ENCODE data around the gene LMX1B. TPM values are rescaled to one million over a fixed set of nuclear protein-coding genes. Genes with fewer than 3 reads are reported as not detected.

LMX1B gene
- polyA plus RNA-seq, 1 donor from 2014 or later = not detected

DNA sequence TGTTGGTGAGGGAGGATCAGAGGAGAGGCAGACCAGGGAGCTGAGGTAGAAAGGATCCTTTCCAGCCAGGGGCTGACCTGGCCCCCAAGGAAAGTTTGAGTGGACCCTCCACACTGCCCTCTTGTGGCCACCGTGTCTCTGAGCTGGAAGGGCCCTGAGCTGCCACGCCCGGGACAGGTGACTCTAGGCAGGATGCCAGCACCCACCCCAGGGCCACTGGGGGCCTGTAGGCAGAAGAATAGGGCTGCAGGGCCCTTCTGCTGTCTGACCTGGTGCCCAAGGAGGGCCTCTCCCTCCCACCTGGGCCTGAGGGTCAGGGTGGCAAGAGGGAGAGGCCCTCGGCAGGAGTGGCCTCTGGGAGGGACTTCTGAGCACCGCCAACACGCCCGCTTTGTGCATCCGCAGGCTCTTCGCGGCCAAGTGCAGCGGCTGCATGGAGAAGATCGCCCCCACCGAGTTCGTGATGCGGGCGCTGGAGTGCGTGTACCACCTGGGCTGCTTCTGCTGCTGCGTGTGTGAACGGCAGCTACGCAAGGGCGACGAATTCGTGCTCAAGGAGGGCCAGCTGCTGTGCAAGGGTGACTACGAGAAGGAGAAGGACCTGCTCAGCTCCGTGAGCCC is 76.8 kb downstream of the LMX1B start:
- peaks cover 12% of the 10 kb centered on the region for H3K27me3 ChIP-seq (ENCODE audit: insufficient read depth, low read depth, low read length)
- no peaks in the 10 kb centered on the region for H3K79me2 ChIP-seq (replicated peaks; ENCODE audit: insufficient read depth, low read length)
- H3K4me2 ChIP-seq (ENCODE audit: low read length) = no peak overlapping the region
- no peaks in the 10 kb centered on the region for H4K20me1 ChIP-seq (ENCODE audit: insufficient read depth)
- TF ChIP-seq, protein P1, sequence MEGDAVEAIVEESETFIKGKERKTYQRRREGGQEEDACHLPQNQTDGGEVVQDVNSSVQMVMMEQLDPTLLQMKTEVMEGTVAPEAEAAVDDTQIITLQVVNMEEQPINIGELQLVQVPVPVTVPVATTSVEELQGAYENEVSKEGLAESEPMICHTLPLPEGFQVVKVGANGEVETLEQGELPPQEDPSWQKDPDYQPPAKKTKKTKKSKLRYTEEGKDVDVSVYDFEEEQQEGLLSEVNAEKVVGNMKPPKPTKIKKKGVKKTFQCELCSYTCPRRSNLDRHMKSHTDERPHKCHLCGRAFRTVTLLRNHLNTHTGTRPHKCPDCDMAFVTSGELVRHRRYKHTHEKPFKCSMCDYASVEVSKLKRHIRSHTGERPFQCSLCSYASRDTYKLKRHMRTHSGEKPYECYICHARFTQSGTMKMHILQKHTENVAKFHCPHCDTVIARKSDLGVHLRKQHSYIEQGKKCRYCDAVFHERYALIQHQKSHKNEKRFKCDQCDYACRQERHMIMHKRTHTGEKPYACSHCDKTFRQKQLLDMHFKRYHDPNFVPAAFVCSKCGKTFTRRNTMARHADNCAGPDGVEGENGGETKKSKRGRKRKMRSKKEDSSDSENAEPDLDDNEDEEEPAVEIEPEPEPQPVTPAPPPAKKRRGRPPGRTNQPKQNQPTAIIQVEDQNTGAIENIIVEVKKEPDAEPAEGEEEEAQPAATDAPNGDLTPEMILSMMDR (IDR thresholded peaks at IDR 0.05; ENCODE audit: poor library complexity, severe bottlenecking) = peak; percentile 35
- TF ChIP-seq EZH2 (IDR thresholded peaks at IDR 0.05; ENCODE audit: borderline replicate concordance, insufficient read depth, low read length, poor library complexity, severe bottlenecking) = no peak
- no peaks in the 10 kb centered on the region for H3K9me2 ChIP-seq (ENCODE audit: insufficient read depth, low read length)
- no peaks in the 10 kb centered on the region for H3K9me3 ChIP-seq (ENCODE audit: low read length)
- no peak overlapping the region for H3K9ac ChIP-seq (ENCODE audit: low read length)
- no peak overlapping the region for H2AFZ ChIP-seq (ENCODE audit: low read depth, low read length)
- no peak overlapping the region for H3K27ac ChIP-seq (ENCODE audit: low read length)
- H3K36me3 ChIP-seq (ENCODE audit: insufficient read depth, low read length) = no peaks in the 10 kb centered on the region
- no peaks in the 10 kb centered on the region for H3F3A ChIP-seq (ENCODE audit: insufficient read depth, low read length, poor library complexity, severe bottlenecking)
- no peak overlapping the region for H3K4me3 ChIP-seq (ENCODE audit: low read length)

DNA sequence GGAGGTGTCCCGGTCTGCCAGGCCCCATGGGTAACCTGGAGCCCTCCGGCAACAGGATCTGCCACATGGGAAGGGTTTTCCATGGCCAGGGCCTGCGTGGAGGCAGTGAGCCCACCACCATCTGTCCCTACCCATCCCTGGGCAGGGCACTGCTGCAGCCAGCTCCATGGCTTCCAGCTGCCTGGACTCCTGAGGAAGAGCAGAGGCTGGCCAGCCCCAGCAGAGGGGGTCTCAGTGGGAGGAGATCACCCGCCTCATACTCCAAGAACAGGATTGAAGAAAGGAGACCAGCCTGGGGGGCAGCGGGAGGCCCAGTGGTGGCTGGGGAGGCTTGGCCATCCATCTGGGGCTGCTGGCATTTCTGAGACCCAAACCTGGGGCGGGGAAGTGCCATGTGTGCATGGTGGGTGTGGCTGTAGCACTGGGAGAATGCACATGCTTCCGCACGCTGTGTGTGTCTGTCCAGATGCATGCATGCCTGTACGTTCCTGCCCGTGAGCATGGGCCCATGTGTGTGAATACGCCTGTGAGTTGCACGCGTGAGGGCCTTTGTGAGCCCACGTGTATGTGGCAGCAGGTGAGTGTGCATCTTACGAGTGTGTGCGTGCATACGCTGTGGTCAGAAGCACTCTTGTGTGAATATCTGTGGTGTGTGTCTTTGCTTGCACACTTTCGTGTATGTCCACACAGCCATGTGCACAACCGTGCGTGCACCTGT is 78.5 kb downstream of the LMX1B start:
- no peak for TF ChIP-seq TAF1 (IDR thresholded peaks at IDR 0.05; ENCODE audit: low read depth)
- TF ChIP-seq EZH2 (IDR thresholded peaks at IDR 0.05; ENCODE audit: borderline replicate concordance, insufficient read depth, low read length, poor library complexity, severe bottlenecking) = no peak
- TF ChIP-seq MXI1 (conservative IDR thresholded peaks at IDR 0.05; ENCODE audit: poor library complexity, severe bottlenecking) = no peak
- no peaks in the 10 kb centered on the region for H3K36me3 ChIP-seq (ENCODE audit: insufficient read depth, low read length)
- no peaks in the 10 kb centered on the region for H3K9me2 ChIP-seq (ENCODE audit: insufficient read depth, low read length)
- no peak overlapping the region for H3K27ac ChIP-seq (ENCODE audit: low read length)
- H3F3A ChIP-seq (ENCODE audit: insufficient read depth, low read length, poor library complexity, severe bottlenecking) = no peaks in the 10 kb centered on the region
- H3K9ac ChIP-seq (ENCODE audit: low read length) = no peak overlapping the region
- H3K27me3 ChIP-seq (ENCODE audit: insufficient read depth, low read depth, low read length) = no peaks in the 10 kb centered on the region
- no peak overlapping the region for H3K4me3 ChIP-seq (ENCODE audit: low read length)
- no peak overlapping the region for H2AFZ ChIP-seq (ENCODE audit: low read depth, low read length)
- H4K20me1 ChIP-seq (ENCODE audit: insufficient read depth) = no peaks in the 10 kb centered on the region
- H3K9me3 ChIP-seq (ENCODE audit: low read length) = no peaks in the 10 kb centered on the region
- H3K79me2 ChIP-seq (replicated peaks; ENCODE audit: insufficient read depth, low read length) = no peaks in the 10 kb centered on the region
- no peak overlapping the region for H3K4me2 ChIP-seq (ENCODE audit: low read length)

DNA sequence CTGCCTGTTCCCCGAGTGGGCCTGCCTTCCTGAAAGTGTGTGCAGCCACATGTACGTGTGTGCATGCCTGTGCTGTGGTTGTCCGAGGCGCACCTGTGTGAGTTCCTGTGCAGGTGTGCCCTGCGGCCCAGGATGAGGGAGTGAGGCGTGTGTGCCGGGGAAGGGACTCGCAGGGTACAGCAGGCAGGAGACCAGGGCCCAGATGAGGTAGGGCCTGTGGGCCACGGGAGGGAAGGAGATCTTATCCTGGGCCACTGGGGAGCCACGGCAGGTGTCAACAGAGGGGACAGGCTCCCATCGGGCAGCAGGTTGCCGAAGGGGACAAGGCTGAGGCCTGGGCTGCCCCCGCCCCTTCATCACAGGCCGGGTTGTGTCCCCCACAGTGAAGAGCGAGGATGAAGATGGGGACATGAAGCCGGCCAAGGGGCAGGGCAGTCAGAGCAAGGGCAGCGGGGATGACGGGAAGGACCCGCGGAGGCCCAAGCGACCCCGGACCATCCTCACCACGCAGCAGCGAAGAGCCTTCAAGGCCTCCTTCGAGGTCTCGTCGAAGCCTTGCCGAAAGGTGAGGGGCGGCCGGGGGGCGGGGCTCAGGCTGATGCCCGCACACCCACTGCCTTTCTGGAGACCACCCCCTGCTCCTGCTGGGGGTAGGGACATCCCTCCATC is 79.2 kb downstream of the LMX1B start:
- no peaks in the 10 kb centered on the region for H3K9me2 ChIP-seq (ENCODE audit: insufficient read depth, low read length)
- H3K27me3 ChIP-seq (ENCODE audit: insufficient read depth, low read depth, low read length) = no peaks in the 10 kb centered on the region
- H2AFZ ChIP-seq (ENCODE audit: low read depth, low read length) = no peak overlapping the region
- TF ChIP-seq MXI1 (conservative IDR thresholded peaks at IDR 0.05; ENCODE audit: poor library complexity, severe bottlenecking) = no peak
- TF ChIP-seq, protein P2, sequence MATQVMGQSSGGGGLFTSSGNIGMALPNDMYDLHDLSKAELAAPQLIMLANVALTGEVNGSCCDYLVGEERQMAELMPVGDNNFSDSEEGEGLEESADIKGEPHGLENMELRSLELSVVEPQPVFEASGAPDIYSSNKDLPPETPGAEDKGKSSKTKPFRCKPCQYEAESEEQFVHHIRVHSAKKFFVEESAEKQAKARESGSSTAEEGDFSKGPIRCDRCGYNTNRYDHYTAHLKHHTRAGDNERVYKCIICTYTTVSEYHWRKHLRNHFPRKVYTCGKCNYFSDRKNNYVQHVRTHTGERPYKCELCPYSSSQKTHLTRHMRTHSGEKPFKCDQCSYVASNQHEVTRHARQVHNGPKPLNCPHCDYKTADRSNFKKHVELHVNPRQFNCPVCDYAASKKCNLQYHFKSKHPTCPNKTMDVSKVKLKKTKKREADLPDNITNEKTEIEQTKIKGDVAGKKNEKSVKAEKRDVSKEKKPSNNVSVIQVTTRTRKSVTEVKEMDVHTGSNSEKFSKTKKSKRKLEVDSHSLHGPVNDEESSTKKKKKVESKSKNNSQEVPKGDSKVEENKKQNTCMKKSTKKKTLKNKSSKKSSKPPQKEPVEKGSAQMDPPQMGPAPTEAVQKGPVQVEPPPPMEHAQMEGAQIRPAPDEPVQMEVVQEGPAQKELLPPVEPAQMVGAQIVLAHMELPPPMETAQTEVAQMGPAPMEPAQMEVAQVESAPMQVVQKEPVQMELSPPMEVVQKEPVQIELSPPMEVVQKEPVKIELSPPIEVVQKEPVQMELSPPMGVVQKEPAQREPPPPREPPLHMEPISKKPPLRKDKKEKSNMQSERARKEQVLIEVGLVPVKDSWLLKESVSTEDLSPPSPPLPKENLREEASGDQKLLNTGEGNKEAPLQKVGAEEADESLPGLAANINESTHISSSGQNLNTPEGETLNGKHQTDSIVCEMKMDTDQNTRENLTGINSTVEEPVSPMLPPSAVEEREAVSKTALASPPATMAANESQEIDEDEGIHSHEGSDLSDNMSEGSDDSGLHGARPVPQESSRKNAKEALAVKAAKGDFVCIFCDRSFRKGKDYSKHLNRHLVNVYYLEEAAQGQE (IDR thresholded peaks at IDR 0.05; ENCODE audit: borderline replicate concordance) = no peak
- no peak for TF ChIP-seq EZH2 (IDR thresholded peaks at IDR 0.05; ENCODE audit: borderline replicate concordance, insufficient read depth, low read length, poor library complexity, severe bottlenecking)
- TF ChIP-seq TAF1 (IDR thresholded peaks at IDR 0.05; ENCODE audit: low read depth) = no peak
- TF ChIP-seq, protein P1 (IDR thresholded peaks at IDR 0.05; ENCODE audit: poor library complexity, severe bottlenecking) = no peak
- no peak for TF ChIP-seq POLR2AphosphoS5 (IDR thresholded peaks at IDR 0.05)
- TF ChIP-seq SMC3 (conservative IDR thresholded peaks at IDR 0.05; ENCODE audit: poor library complexity) = no peak
- TF ChIP-seq EP300 (conservative IDR thresholded peaks at IDR 0.05; ENCODE audit: poor library complexity, severe bottlenecking) = no peak
- TF ChIP-seq RAD21 (conservative IDR thresholded peaks at IDR 0.05) = no peak
- H4K20me1 ChIP-seq (ENCODE audit: insufficient read depth) = no peaks in the 10 kb centered on the region
- H3K4me3 ChIP-seq (ENCODE audit: low read length) = no peak overlapping the region
- H3K4me2 ChIP-seq (ENCODE audit: low read length) = no peak overlapping the region
- no peaks in the 10 kb centered on the region for H3K9me3 ChIP-seq (ENCODE audit: low read length)
- H3K36me3 ChIP-seq (ENCODE audit: insufficient read depth, low read length) = no peaks in the 10 kb centered on the region
- H3K27ac ChIP-seq (ENCODE audit: low read length) = no peak overlapping the region
- no peaks in the 10 kb centered on the region for H3K79me2 ChIP-seq (replicated peaks; ENCODE audit: insufficient read depth, low read length)
- H3F3A ChIP-seq (ENCODE audit: insufficient read depth, low read length, poor library complexity, severe bottlenecking) = no peaks in the 10 kb centered on the region
- H3K9ac ChIP-seq (ENCODE audit: low read length) = no peak overlapping the region

All from neural cell (in vitro differentiated cells).